Tibial artery (tissue), 4 donors: Measurements from ENCODE around the gene POLD3.

Experiments used
- DNase-seq, 2 donors: peaks; one replicate each; pipeline ENCODE4 v3.0.0-alpha.2; 2019
- H3K27ac ChIP-seq, 2 donors: fragments of 200-600 bp; sonication (generic) in 1 of 2; 1 replicate in 1 of 2; 2 replicates in 1 of 2; pipeline ENCODE4 v1.5.1; 2018 to 2019; ENCODE audit warnings: mild to moderate bottlenecking in 1 of 2
- H3K27me3 ChIP-seq, 2 donors: fragments of 200-600 bp; sonication (generic) in 1 of 2; one replicate each; pipeline versions ENCODE4 v1.5.1 to v1.6.0; 2016 to 2019
- H3K36me3 ChIP-seq, 3 donors: fragments of 200-600 bp; sonication (generic) in 2 of 3; one replicate each; pipeline ENCODE4 v1.5.1; 2016 to 2019; ENCODE audit warnings: mild to moderate bottlenecking in 2 of 3
- H3K4me1 ChIP-seq, 4 donors: fragments of 200-600 bp; sonication (generic) in 2 of 4; 1 replicate in 3 of 4; 2 replicates in 1 of 4; pipeline ENCODE4 v1.5.1; 2016 to 2019
- H3K4me3 ChIP-seq, 2 donors: fragments of 200-600 bp; sonication (generic) in 1 of 2; 1 replicate in 1 of 2; 2 replicates in 1 of 2; pipeline ENCODE4 v1.5.1; 2018 to 2019; ENCODE audit warnings: mild to moderate bottlenecking in 2 of 2
- H3K9me3 ChIP-seq, 3 donors: fragments of 200-600 bp; sonication (generic) in 1 of 3; one replicate each; pipeline ENCODE4 v1.5.1; 2016 to 2019
- CTCF ChIP-seq, 2 experiments: fragments of 200-600 bp in 1 of 2; fragments of 450-650 bp in 1 of 2; IDR thresholded peaks; one replicate each; pipeline ENCODE4 v1.5.1; 2017 to 2019; ENCODE audit warnings: antibody characterized with exemption in 2 of 2, mild to moderate bottlenecking in 1 of 2, moderate library complexity in 1 of 2
- intact Hi-C: fragments of 100-400 bp; cut with DNase I; formaldehyde crosslinking; loops from one replicate; pipeline ENCODE4 v1.15.0; 2023; ENCODE audit warnings: low total_unique reads

The POLD3 gene

GRCh38 chr11:74615988-74616387 lies 23.6 kb downstream of the POLD3 start:
- no peak for DNase-seq
- H3K4me3 ChIP-seq = no peak overlapping the region
- H3K27ac ChIP-seq = no peak overlapping the region
- H3K36me3 ChIP-seq = peaks cover 23 to 67% (median 42%) of the 10 kb centered on the region in 3 donors
- intact Hi-C loops = no loop called here
- H3K4me1 ChIP-seq = peaks cover 0 to 21% (median 15%) of the 10 kb centered on the region in 4 donors
- no peak for TF ChIP-seq CTCF (IDR thresholded peaks at IDR 0.05)
- no peaks in the 10 kb centered on the region for H3K9me3 ChIP-seq
- H3K27me3 ChIP-seq = no peaks in the 10 kb centered on the region

GRCh38 chr11:74620531-74620930 lies 28.1 kb downstream of the POLD3 start:
- no peaks in the 10 kb centered on the region for H3K27me3 ChIP-seq
- no peak for TF ChIP-seq CTCF (IDR thresholded peaks at IDR 0.05)
- DNase-seq = no peak

GRCh38 chr11:74626130-74626529 lies 33.7 kb downstream of the POLD3 start:
- DNase-seq = no peak
- intact Hi-C loops = no loop called here
- H3K9me3 ChIP-seq = no peaks in the 10 kb centered on the region
- H3K36me3 ChIP-seq = peaks cover 4 to 40% (median 10%) of the 10 kb centered on the region in 3 donors
- H3K4me3 ChIP-seq = no peak overlapping the region
- H3K27ac ChIP-seq = no peak overlapping the region
- H3K4me1 ChIP-seq = no peaks in the 10 kb centered on the region
- H3K27me3 ChIP-seq = no peaks in the 10 kb centered on the region
- no peak for TF ChIP-seq CTCF (IDR thresholded peaks at IDR 0.05)

More at GRCh38 chr11:74620531-74620930, 28.1 kb downstream of the POLD3 start:
- H3K27ac ChIP-seq = no peak overlapping the region
- H3K4me1 ChIP-seq = peaks cover 0 to 4% (median 0%) of the 10 kb centered on the region in 4 donors
- no peak overlapping the region for H3K4me3 ChIP-seq
- intact Hi-C loops = no loop called here
- no peaks in the 10 kb centered on the region for H3K9me3 ChIP-seq
- peaks cover 15 to 57% (median 28%) of the 10 kb centered on the region in 3 donors for H3K36me3 ChIP-seq

GRCh38 chr11:74626604-74627003 lies 34.2 kb downstream of the POLD3 start:
- intact Hi-C loops = no loop called here
- Histone ChIP-seq H3K9me3 (no peaks in the 10 kb centered on the region), H3K4me1 (no peaks in the 10 kb centered on the region), H3K36me3 (peaks cover 4 to 35% (median 10%) of the 10 kb centered on the region in 3 donors), H3K4me3 (no peak overlapping the region), H3K27me3 (no peaks in the 10 kb centered on the region), H3K27ac (no peak overlapping the region)
- no peak for DNase-seq
- TF ChIP-seq CTCF (IDR thresholded peaks at IDR 0.05) = no peak

GRCh38 chr11:74627381-74627780 lies 35.0 kb downstream of the POLD3 start:
- Histone ChIP-seq H3K36me3 (peaks cover 4 to 35% (median 10%) of the 10 kb centered on the region in 3 donors), H3K4me1 (no peaks in the 10 kb centered on the region), H3K27ac (no peak overlapping the region), H3K9me3 (no peaks in the 10 kb centered on the region), H3K27me3 (no peaks in the 10 kb centered on the region), H3K4me3 (no peak overlapping the region)
- no peak for DNase-seq
- intact Hi-C loops = no loop called here
- no peak for TF ChIP-seq CTCF (IDR thresholded peaks at IDR 0.05)

GRCh38 chr11:74630043-74630442 lies 37.7 kb downstream of the POLD3 start:
- Histone ChIP-seq H3K9me3 (no peaks in the 10 kb centered on the region), H3K36me3 (peaks cover 4 to 36% (median 10%) of the 10 kb centered on the region in 3 donors), H3K27ac (no peak overlapping the region), H3K4me3 (no peak overlapping the region), H3K4me1 (peaks cover 0 to 23% (median 13%) of the 10 kb centered on the region in 4 donors), H3K27me3 (no peaks in the 10 kb centered on the region)
- intact Hi-C loops = loop anchor here (5.0 kb wide), 1 partner anchor 92 kb away; no protein-coding TSS in a partner anchor
- no peak for DNase-seq
- TF ChIP-seq CTCF (IDR thresholded peaks at IDR 0.05) = no peak
